CD14-positive monocyte (primary cell): Measurements from ENCODE around the gene STN1. TPM values are rescaled to one million over a fixed set of nuclear protein-coding genes. Genes with fewer than 3 reads are reported as not detected.

Experiments used
- DNase-seq, 3 donors: peaks; one replicate each; pipeline ENCODE4 v3.0.0-alpha.2; 2011 to 2022
- H2AFZ ChIP-seq: 2 replicates; pipeline ENCODE4 v1.6.0; 2012; ENCODE audit warnings: mild to moderate bottlenecking, low read depth, low read length, inconsistent platforms; ENCODE audit not compliant: insufficient read depth, poor library complexity, severe bottlenecking
- H3K27ac ChIP-seq, 2 donors: 1 replicate in 1 of 2; 2 replicates in 1 of 2; pipeline ENCODE4 v1.5.1; 2012 to 2013; ENCODE audit warnings: low read length in 2 of 2, control low read depth in 1 of 2, inconsistent platforms in 1 of 2, low read depth in 1 of 2, mild to moderate bottlenecking in 1 of 2
- H3K27me3 ChIP-seq, 2 donors: one replicate each; pipeline versions ENCODE4 v1.6.0 to v1.6.1; 2011 to 2013; ENCODE audit warnings: low read length in 2 of 2; ENCODE audit not compliant: control insufficient read depth in 2 of 2, insufficient read depth in 2 of 2
- H3K36me3 ChIP-seq, 2 donors: replicated peaks in 1 of 2; 1 replicate in 1 of 2; 2 replicates in 1 of 2; pipeline versions ENCODE4 v1.5.1 to v1.6.1; 2012 to 2013; ENCODE audit warnings: low read length in 2 of 2, control low read depth in 1 of 2, inconsistent platforms in 1 of 2, mild to moderate bottlenecking in 1 of 2; ENCODE audit not compliant: insufficient read depth in 2 of 2, control insufficient read depth in 1 of 2
- H3K4me1 ChIP-seq, 2 donors: 1 replicate in 1 of 2; 2 replicates in 1 of 2; pipeline versions ENCODE4 v1.5.1 to v1.6.1; 2012 to 2013; ENCODE audit warnings: low read length in 2 of 2, control low read depth in 1 of 2, inconsistent platforms in 1 of 2, mild to moderate bottlenecking in 1 of 2, moderate library complexity in 1 of 2; ENCODE audit not compliant: insufficient read depth in 2 of 2, control insufficient read depth in 1 of 2
- H3K4me2 ChIP-seq: replicated peaks from 2 replicates; pipeline ENCODE3; 2012; ENCODE audit warnings: low read length, moderate library complexity, mild to moderate bottlenecking; ENCODE audit not compliant: poor library complexity, severe bottlenecking; ENCODE audit errors: extremely low read depth
- H3K4me3 ChIP-seq, 3 experiments: fragments of 200-600 bp in 1 of 3; sonication (generic) in 1 of 3; replicated peaks in 1 of 3; 1 replicate in 2 of 3; 2 replicates in 1 of 3; pipeline ENCODE4 v1.5.1; 2011 to 2013; ENCODE audit warnings: low read length in 3 of 3, mild to moderate bottlenecking in 3 of 3, control low read depth in 2 of 3, low read depth in 2 of 3, inconsistent platforms in 1 of 3, moderate library complexity in 1 of 3
- H3K79me2 ChIP-seq: 2 replicates; pipeline ENCODE4 v1.6.0; 2012; ENCODE audit warnings: mild to moderate bottlenecking, control low read depth, inconsistent platforms, low read length, moderate library complexity; ENCODE audit not compliant: insufficient read depth
- H3K9ac ChIP-seq: 2 replicates; pipeline ENCODE4 v1.6.0; 2017; ENCODE audit warnings: low read length, mild to moderate bottlenecking; ENCODE audit not compliant: insufficient read depth, poor library complexity, severe bottlenecking
- H3K9me3 ChIP-seq, 2 donors: replicated peaks in 1 of 2; 1 replicate in 1 of 2; 2 replicates in 1 of 2; pipeline versions ENCODE4 v1.5.1 to v1.6.1; 2012 to 2013; ENCODE audit warnings: low read length in 2 of 2, control low read depth in 1 of 2; ENCODE audit not compliant: control insufficient read depth in 1 of 2, insufficient read depth in 1 of 2
- H4K20me1 ChIP-seq: 2 replicates; pipeline ENCODE4 v1.6.0; 2012; ENCODE audit warnings: mild to moderate bottlenecking, low read length, control low read depth, moderate library complexity; ENCODE audit not compliant: insufficient read depth
- H3K27ac Mint-ChIP-seq, 7 donors: one replicate each; pipeline ENCODE4 v1.8.0; 2020; ENCODE audit warnings: mild to moderate bottlenecking in 7 of 7, mixed read lengths in 7 of 7, moderate library complexity in 6 of 7, inconsistent platforms in 2 of 7
- H3K27me3 Mint-ChIP-seq, 3 donors: one replicate each; pipeline ENCODE4 v1.8.0; 2021 to 2022; ENCODE audit warnings: low read depth in 3 of 3, mild to moderate bottlenecking in 3 of 3, mixed read lengths in 3 of 3, moderate library complexity in 3 of 3, inconsistent platforms in 1 of 3
- H3K36me3 Mint-ChIP-seq, 2 donors: one replicate each; pipeline ENCODE4 v1.8.0; 2020; ENCODE audit warnings: mixed read lengths in 2 of 2, inconsistent platforms in 1 of 2, mild to moderate bottlenecking in 1 of 2
- H3K4me1 Mint-ChIP-seq: one replicate; pipeline ENCODE4 v1.8.0; 2020; ENCODE audit warnings: mild to moderate bottlenecking, mixed read lengths
- H3K4me3 Mint-ChIP-seq, 2 donors: one replicate each; pipeline ENCODE4 v1.8.0; 2020; ENCODE audit warnings: mild to moderate bottlenecking in 2 of 2, mixed read lengths in 2 of 2, moderate library complexity in 1 of 2
- H3K9me3 Mint-ChIP-seq, 7 donors: one replicate each; pipeline ENCODE4 v1.8.0; 2020 to 2022; ENCODE audit warnings: mixed read lengths in 7 of 7, mild to moderate bottlenecking in 6 of 7, moderate library complexity in 6 of 7, inconsistent platforms in 2 of 7
- WGBS: methylation state at CpG from one replicate; pipeline ENCODE4 v1.1.5; 2013; ENCODE audit warnings: missing lambda C conversion rate; ENCODE audit not compliant: insufficient coverage; 5-methylcytosine and 5-hydroxymethylcytosine counted together
- intact Hi-C, 2 donors: fragments of 100-400 bp; cut with micrococcal nuclease; formaldehyde crosslinking; loops; one replicate each; pipeline versions ENCODE4 v1.15.0 to v1.15.1; 2023
- polyA plus RNA-seq, 3 donors: library from polyadenylated mRNA; depleted of rRNA in 1 of 3; unstranded in 2 of 3; stranded (reverse) in 1 of 3; fragments of 300-500 nt in 2 of 3; fragments of >200 nt in 1 of 3; fragmentation: Illumina TruSeq in 2 of 3; gene quantifications; 1 replicate in 2 of 3; 2 replicates in 1 of 3; pipeline ENCODE4 v1.2.3, GENCODE V29; 2012 to 2021
- TF ChIP-seq, protein P1 (sequence below): fragments of 200-600 bp; IDR thresholded peaks from one replicate; pipeline ENCODE4 v1.8.0; 2022; ENCODE audit warnings: antibody characterized with exemption, mild to moderate bottlenecking

The STN1 gene
- polyA plus RNA-seq, 3 donors = 19.3 to 37.4 (median 35.9) TPM

DNA sequence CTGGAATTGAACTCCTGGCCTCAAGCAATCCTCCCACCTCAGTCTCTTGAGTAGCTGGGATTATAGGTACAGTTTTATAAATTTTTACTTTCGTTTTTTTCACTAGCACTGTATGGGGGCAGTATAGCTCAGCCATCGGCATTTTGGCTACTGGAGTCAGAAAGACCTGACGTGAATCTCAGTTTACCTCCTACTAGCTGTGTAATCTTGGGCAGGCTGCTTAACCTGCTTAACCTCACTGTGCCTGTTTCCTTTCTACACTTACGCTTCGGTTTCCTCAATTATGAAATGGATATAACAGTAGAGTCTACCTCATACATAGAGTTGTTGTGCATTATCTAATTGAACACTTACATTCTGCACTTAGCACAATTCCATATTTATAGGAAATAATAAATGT lies 16.7 kb downstream of the STN1 start:
- Mint-ChIP-seq H3K27ac (peak overlapping the region in 2 of 7 donors; percentile 18 to 57), H3K36me3 (peaks cover 62 to 75% of the 10 kb centered on the region in 2 donors), H3K9me3 (no peaks in the 10 kb centered on the region), H3K27me3 (no peaks in the 10 kb centered on the region), H3K4me1 (peaks cover 8% of the 10 kb centered on the region), H3K4me3 (peak overlapping the region in 1 of 2 donors; percentile 37)
- Histone ChIP-seq H3K4me3 (peak overlapping the region in 1 of 3 experiments; percentile 25), H3K27me3 (no peaks in the 10 kb centered on the region), H3K4me2 (peak overlapping the region; percentile 36), H3K79me2 (no peaks in the 10 kb centered on the region), H4K20me1 (no peaks in the 10 kb centered on the region), H2AFZ (peak overlapping the region; percentile 48), H3K4me1 (no peaks in the 10 kb centered on the region), H3K9ac (peak overlapping the region; percentile 30), H3K9me3 (no peaks in the 10 kb centered on the region), H3K27ac (peak overlapping the region in 1 of 2 donors; percentile 56), H3K36me3 (peaks cover 66 to 78% of the 10 kb centered on the region in 2 donors)
- WGBS = no CpG with 5 or more reads among the region's 5 CpGs
- intact Hi-C loops = loop anchor here in 1 of 2 donors (5.0 kb wide), 1 partner anchor 76 kb away; no protein-coding TSS in a partner anchor
- no peak for DNase-seq
- TF ChIP-seq, protein P1, sequence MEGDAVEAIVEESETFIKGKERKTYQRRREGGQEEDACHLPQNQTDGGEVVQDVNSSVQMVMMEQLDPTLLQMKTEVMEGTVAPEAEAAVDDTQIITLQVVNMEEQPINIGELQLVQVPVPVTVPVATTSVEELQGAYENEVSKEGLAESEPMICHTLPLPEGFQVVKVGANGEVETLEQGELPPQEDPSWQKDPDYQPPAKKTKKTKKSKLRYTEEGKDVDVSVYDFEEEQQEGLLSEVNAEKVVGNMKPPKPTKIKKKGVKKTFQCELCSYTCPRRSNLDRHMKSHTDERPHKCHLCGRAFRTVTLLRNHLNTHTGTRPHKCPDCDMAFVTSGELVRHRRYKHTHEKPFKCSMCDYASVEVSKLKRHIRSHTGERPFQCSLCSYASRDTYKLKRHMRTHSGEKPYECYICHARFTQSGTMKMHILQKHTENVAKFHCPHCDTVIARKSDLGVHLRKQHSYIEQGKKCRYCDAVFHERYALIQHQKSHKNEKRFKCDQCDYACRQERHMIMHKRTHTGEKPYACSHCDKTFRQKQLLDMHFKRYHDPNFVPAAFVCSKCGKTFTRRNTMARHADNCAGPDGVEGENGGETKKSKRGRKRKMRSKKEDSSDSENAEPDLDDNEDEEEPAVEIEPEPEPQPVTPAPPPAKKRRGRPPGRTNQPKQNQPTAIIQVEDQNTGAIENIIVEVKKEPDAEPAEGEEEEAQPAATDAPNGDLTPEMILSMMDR = no peak

DNA sequence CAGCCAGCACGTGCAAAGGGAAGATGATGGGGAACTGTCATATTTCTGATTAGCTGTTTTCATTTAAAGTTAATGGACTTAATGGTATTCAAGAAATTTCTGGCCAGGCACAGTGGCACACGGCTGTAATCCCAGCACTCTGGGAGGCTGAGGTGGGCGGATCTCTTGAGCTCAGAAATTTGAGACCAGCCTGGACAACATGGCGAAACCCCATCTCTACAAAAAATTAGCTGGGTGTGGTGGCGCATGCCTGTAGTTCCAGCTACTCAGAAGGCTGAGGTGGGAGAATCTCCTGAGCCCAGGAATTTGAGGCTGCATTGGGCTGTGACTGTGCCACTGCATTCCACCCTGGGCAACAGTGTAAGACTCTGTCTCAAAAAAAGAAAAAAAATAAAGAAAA lies 18.7 kb downstream of the STN1 start:
- no peak overlapping the region for H3K4me3 ChIP-seq
- no peak overlapping the region for H3K27ac Mint-ChIP-seq
- no peaks in the 10 kb centered on the region for H3K9me3 Mint-ChIP-seq
- H3K27me3 ChIP-seq = no peaks in the 10 kb centered on the region
- H4K20me1 ChIP-seq = no peaks in the 10 kb centered on the region
- peaks cover 69 to 82% of the 10 kb centered on the region in 2 donors for H3K36me3 Mint-ChIP-seq
- DNase-seq = no peak
- H3K27me3 Mint-ChIP-seq = no peaks in the 10 kb centered on the region
- H3K9ac ChIP-seq = no peak overlapping the region
- peaks cover 3 to 18% of the 10 kb centered on the region in 2 donors for H3K4me1 ChIP-seq
- no peaks in the 10 kb centered on the region for H3K79me2 ChIP-seq
- TF ChIP-seq, protein P1 = no peak
- peaks cover 69 to 85% of the 10 kb centered on the region in 2 donors for H3K36me3 ChIP-seq
- H2AFZ ChIP-seq = no peak overlapping the region
- 94% methylated on average over 4 of the region's 5 CpGs for WGBS
- no peaks in the 10 kb centered on the region for H3K9me3 ChIP-seq
- H3K4me3 Mint-ChIP-seq = no peak overlapping the region
- H3K4me2 ChIP-seq = no peak overlapping the region
- H3K4me1 Mint-ChIP-seq = peaks cover 19% of the 10 kb centered on the region
- H3K27ac ChIP-seq = no peak overlapping the region
- intact Hi-C loops = loop anchor here in 1 of 2 donors (10.0 kb wide), 1 partner anchor 305 kb away; no protein-coding TSS in a partner anchor
